ENCODE data around the gene IL20RB. TPM values are rescaled to one million over a fixed set of nuclear protein-coding genes. Genes with fewer than 3 reads are reported as not detected.

The IL20RB gene
- total RNA-seq, 4 donors from 2014 or later, result 1.9 to 4.2 (median 3.2) TPM

GRCh38 chr3:136954251-136954650 is 3.5 kb upstream of the IL20RB start:
- no peak for TF ChIP-seq CTCF (IDR thresholded peaks at IDR 0.05; ENCODE audit: low read depth)

GRCh38 chr3:136954980-136955780 is 2.6 kb upstream of the IL20RB start:
- TF ChIP-seq CTCF (IDR thresholded peaks at IDR 0.05; ENCODE audit: low read depth), result no peak

DNA sequence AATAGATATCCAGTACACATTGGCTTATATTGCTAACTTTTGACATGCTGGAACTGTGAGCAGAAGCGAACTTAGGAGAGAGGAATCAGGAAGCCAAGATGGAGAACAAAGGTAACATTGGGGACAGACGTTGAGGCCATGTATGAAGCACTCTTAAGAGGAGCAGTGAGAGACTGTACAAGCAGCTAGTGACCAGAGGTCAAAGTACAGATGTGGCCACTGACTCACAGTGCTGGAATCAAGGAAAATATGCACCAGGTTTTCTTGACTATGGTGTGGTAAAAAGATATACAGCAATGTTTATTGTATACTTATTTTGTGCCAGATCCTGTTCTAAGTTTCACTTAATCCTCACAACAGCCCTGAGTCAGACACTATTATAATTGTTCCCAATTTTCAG is 2.0 kb upstream of the IL20RB start:
- no peak for TF ChIP-seq CTCF (IDR thresholded peaks at IDR 0.05; ENCODE audit: low read depth)

- TF ChIP-seq CTCF (IDR thresholded peaks at IDR 0.05; ENCODE audit: low read depth), result no peak
These were observed 812 bp upstream of the IL20RB start for GRCh38 chr3:136956971-136957370.

- TF ChIP-seq CTCF (IDR thresholded peaks at IDR 0.05; ENCODE audit: low read depth), result no peak
These were observed 1.2 kb downstream of the IL20RB start for GRCh38 chr3:136958939-136959338.

- no peak for TF ChIP-seq CTCF (IDR thresholded peaks at IDR 0.05; ENCODE audit: low read depth)
These were observed 1.8 kb downstream of the IL20RB start for GRCh38 chr3:136959599-136959998.

- no peak for TF ChIP-seq CTCF (IDR thresholded peaks at IDR 0.05; ENCODE audit: low read depth)
These were observed 3.4 kb downstream of the IL20RB start for GRCh38 chr3:136960838-136961836.

Data from subcutaneous adipose tissue (tissue), 4 donors.